ENCODE results near the gene COL19A1.

The COL19A1 gene

DNA sequence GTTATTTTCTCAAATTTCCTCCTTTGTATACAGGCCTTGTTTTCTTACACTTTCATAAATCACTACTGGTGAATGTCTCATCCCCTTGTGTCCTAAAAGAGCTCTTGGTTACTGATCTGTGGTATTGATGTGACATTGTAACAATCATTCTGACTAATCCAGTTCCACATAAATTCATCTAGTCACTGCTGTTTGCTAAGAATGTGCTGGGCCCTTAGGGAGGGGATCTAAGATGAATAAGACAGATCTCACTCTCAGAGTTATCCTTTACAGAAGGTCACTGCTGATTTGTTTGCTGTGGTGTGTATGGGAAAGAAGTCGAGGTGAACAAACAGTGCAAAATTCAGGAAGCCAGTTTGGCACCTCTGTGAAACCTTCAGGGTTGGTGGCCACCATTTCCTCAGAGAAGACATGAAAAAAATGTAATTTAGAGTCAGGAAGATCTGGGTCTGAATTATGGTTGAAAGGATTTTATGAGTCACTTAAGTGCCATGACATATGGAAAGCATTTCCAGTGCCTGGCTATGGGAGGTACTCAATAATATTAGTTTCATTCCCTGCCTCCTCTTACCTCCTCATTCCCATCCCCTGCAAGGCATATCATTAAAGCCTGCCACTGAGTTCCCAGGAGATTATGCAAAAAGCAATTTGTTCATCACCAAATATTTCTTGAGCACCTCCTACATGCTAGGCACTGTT is 314.7 kb downstream of the COL19A1 start:
- DNase-seq, result no peak

DNA sequence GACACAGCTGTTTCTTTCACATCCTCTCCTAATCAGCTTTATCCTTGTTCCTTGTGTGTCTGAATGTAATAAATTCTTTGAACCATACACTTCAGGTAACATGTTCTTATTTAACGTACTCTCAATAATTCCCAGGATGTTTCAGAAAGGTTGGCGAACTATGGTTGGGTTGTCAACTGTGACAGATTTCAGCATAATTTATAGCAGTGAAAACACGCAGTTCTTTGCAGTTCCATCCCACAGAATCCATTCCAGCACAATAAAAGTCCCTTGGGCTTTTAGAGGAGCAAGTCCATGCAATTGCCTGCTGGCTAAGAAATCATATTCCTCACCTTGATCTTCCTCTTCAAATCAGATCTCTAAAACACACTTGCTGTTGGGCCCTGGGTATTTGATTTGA is 317.2 kb downstream of the COL19A1 start:
- no peak for DNase-seq

DNA sequence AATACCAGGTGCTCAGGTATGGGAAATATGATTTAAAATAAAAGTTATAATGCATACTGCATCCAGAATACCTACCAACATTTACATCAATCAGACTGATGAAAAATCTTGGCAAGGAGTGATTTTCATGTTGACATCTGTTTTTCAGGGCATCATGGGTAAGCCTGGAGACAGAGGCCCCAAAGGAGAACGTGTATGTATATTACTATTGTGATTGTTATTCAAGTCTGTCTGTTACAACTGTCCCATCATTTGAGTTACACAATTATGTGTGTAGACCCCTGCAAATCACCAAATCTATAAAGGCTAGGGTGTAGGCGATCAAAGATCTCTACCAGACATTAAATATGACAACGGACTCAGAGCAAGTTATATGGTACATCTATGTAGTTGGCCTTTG is 318.4 kb downstream of the COL19A1 start:
- DNase-seq, result no peak

DNA sequence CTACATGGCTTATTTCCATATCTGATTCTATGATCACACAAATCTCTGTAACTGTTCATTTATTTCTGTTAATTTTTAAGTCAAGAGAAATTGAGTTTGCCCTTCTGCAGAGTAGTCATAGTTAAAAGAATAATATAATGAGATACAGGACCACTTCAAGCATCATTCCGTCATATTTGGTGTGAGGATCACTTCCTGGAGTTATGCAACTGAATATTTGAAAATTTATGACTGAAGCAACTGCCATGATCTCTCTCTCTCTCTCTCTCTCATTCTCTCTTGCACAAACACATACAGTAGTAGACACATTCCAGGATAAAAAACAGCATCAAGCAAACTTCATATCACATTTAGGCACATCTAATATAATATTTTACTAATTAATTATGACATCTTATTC is 320.1 kb downstream of the COL19A1 start:
- no peak for DNase-seq

DNA sequence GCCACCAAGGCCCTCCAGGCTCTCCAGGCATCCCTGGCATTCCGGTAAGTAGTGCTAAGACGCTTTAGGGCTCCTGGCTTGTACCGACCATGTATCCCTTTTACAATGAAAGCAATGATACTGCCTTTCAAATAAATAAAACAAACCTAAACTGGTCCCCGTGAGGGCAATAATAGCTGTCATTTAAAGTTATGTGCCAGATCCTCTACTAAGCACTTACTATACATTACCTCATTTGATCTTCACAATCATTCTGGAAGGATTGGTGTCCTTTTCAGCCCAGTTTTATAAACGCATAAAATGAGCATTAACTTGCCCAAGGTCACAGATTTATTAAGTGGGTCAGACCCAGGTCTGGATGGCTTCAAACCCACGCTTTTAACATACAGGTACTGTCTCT is 321.8 kb downstream of the COL19A1 start:
- no peak for DNase-seq

DNA sequence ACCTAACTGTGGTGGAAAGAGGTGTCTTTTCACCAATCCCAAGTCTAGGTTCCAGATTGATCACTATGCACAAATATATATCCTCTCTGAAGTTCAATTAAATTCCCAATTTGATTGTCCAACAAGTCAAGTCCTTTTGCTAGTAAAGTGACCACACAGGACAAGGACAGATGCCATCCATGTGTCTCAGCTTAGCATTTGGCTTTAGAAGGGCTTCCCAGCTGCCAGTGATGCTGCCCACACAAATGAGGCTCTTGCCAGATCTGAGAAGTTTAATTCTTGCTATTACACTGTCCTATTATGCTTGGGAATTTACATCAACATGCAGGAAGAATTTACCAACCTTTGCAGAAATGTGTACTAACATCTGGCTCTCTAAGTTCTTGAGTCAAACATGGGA is 328.1 kb downstream of the COL19A1 start:
- DNase-seq, result no peak

DNA sequence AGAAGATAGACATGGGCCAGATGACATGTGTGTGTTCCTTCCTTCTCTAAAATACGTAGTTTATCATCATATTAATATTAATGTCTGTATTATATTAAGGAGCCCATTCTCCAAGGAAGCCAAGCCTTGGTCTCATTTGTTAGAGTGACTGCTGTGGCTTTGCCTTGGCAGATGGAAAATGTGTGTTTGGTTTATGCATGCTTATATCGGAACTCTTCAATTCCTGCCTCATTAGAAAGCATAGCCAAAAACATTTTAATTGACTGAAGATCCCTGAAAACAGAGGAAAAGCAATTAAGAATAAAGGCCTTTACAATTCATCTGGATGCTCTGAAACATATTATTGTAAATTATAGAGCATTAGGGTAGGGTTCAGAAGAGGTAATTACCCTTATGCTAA is 330.2 kb downstream of the COL19A1 start:
- DNase-seq, result no peak

DNA sequence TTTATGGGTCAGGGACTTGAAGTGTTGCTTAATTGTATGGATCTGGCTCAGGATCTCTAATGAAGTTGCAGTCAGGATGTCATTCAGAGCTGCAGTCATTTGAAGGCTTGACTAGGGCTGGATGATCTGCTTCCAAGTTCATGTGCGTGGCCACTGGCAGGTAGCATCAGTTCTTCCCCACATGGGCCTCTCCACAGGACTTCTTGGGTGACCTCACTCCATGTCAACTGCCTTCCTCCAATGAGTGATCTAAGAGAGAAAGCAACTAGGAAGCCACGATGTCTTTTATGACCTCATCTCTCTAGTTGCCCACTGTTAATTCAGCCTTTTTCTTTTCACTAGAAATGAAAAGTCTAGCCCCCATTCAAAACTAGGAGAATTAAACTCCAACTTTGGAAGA is 332.4 kb downstream of the COL19A1 start:
- DNase-seq, result no peak

DNA sequence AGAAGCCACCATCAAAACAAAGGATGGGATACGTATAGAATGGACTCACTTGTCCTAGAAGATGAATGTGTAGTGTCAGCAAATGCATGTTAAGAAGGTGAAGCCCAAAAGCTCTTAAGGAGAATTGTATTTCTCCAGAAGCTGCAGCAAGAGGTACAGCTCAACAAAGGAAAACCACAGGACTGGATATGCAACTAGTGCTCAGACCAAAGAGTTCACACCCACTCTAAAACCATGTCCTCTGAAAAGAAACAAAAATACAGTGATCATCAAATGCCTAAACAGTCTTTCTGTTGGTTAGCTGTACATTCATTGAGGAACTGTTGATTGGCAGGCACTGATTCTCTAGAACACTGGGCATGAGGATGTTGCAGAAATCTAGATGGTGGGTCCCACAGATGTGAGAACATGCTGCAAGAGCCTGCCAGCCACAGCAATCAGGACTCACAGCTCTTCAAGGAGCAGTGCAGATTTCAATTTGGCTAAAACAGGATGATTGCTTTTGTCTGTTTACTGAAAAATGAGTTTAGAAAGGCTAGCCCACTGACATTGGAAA is 342.0 kb downstream of the COL19A1 start:
- no peak for DNase-seq

DNA sequence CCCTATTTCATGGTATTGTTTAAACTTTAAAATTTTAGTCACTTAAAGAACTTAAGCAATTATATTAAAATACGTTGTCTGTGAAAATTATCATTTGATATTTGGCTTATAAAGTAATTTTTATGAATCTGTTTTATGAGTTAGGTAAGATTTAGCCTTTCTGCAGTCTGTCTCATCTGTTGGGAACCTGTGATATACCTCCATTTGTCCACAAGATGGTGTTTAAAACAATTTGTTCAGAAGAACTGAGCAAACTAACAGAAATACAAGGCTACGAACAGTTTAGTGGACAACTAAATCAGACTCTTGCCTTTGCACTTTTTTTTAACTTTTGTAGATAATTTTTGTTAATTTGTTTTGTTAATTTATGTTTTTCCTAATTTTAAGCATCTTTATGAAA is 344.1 kb downstream of the COL19A1 start:
- DNase-seq, result no peak

DNA sequence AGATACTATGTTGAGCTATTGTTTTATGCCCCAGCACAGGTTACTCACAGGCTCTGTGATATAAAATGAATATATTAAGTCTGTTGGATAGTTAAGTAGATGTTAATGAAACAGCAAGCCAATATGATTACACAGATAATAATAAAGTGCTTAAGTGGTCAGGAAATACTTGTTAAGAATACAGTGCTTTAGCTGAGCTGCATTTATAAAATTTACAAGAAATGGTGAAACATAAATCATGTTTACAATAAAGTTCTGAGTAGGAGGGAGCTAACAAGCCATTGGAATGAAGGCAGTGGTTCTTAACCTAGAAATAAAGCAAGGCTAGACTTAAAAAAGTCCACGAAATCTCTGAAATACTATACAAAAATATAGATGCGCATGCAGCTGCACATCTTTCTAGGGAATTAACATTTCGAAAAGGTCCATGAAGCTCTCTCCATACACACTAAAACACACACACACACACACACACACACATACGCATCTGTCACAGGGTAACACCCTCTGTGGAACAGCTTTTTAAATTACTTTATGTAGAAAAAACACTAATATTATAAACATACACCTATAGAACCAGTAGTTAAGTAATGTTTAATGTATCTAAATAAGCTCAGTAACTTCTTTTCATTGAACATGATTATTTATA is 349.2 kb downstream of the COL19A1 start:
- no peak for DNase-seq

DNA sequence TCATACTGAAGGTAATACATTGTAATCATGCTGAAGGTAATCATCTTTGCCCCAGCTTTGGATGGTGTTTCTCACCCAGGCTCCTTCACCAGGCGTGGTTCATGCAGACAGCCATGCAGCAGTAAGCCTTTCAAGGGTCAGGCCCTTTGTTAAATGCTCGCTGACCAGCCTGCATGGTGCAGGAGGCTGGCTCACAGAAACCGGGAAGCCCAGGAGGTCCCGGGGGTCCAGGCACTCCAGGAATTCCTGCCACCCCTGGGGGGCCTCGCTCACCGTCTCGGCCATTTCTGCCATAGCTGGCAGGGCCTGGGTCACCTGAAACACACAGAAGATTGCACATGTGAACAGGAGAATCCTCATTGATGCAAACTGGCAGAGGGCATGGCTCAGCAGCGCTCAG is 350.4 kb downstream of the COL19A1 start:
- no peak for DNase-seq

DNA sequence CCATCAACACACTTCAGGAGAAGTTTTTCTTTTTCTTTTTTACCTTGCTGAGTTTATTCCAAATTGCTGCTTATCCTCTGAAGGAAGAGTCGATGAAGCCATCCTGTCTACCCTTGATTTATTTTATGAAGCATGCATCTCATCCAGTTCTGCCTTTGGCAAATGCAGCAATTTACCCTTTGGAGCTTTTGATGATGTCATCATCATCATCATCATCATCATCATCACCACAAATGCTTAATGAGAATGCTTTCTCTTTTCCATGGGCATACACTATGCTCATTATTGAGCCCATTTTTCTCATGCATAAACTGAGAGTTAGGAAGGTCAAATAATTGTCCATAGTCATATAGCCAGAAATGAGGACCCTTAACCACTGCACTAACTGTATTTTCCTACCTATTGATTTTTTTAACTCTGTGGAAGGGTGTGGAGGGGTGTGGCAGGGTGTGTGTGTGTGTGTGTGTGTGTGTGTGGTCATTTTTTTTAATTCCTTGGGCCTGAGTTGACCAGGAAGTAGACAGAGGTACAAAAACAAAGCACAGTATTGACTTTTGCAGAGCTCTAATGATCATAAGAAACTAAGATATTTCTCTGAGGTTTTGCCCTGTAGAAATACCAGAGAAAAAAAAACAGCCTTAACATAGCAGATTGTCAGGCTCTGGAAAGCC is 353.7 kb downstream of the COL19A1 start:
- no peak for DNase-seq

DNA sequence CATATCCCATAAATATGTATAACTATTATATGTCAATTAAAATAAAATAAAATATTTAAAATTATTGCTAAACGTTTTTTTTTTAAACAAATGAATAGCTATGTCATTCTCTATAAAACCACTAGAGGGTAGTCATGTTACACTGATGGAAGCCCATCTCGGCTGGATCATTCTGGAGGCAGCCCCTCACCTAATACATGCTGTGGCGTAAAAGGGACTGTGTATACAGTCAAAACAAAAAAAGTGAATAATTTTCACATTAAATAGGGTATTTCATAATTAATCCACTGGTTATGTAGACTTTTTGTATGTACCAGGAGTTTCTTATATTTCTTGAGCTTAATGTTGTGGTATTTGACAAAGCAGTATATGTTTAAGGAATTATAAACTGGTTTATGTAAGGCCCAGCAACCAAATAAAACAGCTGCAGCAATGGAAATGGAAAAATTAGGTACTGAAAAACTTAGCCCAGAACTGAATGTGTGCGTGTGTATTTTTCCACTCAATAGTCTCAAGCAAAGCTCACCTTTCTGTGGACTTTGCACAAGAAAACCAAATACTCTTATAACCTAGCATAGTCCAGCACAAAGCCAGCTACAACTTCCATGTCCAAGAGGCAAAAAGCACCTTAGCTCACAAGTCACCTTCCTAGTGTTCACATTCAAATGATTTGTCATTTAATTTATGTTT is 354.8 kb downstream of the COL19A1 start:
- peak; percentile 12 for DNase-seq

DNA sequence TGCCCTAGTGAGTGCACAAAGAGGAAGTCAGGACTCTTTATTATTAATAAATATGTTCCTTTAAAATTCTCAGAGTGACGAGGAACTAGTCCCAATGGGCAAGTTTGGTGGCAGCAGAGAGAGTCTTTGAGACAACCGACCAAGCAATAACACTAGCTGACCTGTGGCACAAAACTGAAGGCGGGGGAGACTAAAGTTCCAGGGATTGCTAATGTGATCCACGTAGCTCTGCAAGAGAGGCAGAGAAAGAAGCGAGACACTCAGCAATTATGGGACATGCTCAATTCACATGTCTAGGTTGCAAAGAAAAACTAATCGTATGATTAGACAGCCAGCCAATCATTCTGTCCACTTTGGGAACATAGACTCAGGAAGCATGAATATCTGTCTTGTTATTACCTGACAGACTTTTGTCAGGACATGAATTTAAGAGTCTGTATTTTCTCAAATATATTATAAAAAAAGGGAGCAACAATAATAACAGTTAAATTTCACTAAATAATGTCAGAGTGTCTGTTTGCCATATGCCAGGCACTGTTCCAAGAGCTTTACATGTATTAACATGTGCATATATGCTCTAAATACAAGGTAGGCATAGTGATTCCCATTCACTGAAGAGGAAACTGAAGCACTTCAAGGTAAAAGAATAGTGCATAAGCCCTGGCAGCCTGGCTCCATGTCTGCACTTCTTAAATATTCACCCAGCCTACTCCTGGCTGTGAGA is 355.5 kb downstream of the COL19A1 start:
- no peak for DNase-seq

DNA sequence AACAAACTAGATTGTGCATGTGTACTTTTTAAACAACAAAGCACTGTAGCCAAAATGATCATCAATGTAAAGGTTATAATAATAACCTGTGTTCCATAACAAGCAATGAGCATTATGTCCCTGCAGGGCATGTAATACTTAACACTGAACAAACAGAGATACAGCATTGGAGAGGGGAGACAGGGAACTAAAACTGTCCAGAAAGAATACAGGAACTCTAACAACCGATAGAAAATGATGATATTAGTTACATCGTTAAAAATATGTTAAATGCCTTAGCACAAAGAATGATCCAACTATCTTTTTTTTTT is 356.0 kb downstream of the COL19A1 start:
- DNase-seq, result no peak

DNA sequence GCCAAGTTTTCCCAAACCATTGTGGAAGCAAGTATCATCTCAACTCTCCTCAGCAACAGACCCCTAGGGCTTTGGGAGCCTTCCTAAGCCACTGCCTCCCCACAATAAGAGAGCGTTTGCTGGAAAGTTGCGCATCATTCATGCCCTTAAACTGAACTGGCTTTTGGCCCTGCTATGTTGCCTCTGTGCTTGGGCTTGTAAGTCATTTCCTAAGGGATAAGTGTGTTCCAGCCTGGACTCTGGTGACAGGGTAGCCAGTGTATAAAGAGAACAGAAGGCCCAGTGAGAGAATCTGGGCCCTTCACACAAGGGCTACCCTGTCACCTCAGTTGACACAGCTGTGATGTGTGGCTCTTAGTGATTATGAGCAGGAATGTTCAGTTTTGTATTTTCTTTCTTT is 358.7 kb downstream of the COL19A1 start:
- no peak for DNase-seq

DNA sequence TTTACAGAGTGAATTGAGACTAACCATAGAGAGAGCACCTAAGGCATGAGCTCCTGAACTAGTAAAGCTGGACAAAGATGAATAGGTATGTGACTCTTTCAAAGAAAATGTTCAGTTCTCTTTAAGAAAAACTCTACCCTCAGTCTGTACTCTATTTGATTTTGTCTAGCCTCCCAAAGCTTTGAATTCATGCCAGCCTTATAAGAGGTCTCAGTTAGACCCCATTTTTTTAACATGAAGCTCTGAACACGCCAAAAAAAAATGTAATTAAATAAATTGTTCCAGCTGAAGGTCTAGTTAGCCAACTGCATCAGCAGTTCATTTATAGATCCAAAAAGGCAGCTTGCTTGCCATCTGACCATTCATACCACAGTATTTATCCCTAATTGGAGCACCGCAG is 365.0 kb downstream of the COL19A1 start:
- DNase-seq, result no peak

DNA sequence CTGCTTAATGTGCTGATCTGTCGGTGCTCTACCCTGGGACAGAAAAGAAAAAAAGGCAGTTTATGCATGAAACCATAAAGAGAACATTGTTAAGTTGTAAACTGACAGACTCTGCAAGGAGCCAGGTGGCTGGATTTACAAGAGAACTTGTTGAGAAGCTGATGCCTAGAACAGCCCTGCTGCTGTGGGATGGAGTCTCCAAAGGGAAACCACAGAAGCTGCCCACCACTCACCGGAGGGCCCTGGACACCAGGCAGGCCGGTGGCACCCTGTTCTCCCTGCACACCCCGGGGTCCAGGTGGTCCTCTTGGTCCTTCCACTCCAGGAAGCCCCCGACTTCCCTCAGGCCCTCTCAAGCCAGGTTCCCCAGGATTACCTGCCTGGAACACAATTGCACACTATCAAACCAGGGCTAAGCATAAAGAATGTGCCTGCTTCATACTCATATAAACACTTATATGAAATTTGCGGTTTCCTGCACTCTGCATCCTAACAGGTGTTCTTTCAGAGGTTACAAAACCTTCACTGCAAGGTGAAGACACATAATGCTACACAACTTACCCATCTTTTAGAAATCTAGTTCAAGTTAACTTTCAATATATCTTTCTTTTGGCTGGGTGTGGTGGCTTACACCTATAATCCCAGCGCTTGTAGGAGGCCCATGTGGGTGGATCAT is 368.3 kb downstream of the COL19A1 start:
- DNase-seq, result no peak

DNA sequence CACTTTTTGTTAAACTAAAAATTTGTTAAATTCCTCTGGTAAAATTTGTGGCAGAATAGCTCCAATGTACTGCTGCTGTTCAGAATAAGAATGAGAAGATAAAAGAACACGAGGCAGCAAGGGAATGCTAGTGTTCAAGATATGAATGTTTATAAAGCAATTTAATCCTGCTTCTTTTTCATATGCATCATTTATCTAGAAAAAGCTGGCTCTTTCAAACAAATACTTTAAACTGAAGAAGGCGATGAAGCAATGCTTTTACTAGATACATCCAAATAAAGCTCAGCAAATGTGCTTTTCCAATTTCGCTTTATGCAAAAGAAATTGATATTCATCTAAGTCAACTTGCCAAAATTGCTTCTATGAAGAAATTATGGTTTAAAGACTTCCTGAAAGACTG is 370.0 kb downstream of the COL19A1 start:
- no peak for DNase-seq

DNA sequence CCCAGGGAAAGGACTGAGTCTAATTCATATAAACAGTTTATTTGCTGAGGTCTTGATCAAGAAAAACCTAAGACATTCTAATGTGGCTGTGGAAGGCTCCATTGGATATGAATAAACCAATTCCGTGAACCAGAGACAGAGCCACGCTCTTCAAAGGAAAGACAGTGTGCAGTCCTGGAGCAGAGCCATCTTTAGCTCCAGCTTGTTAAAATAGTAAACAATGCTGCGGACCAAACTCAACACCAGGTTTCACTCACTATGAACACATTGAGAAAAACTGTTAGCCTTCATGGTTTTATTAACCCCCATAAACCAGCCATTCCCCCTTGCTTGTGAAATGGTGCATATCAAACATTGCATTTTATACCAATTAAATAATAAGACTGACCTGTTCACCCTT is 374.7 kb downstream of the COL19A1 start:
- DNase-seq, result no peak

DNA sequence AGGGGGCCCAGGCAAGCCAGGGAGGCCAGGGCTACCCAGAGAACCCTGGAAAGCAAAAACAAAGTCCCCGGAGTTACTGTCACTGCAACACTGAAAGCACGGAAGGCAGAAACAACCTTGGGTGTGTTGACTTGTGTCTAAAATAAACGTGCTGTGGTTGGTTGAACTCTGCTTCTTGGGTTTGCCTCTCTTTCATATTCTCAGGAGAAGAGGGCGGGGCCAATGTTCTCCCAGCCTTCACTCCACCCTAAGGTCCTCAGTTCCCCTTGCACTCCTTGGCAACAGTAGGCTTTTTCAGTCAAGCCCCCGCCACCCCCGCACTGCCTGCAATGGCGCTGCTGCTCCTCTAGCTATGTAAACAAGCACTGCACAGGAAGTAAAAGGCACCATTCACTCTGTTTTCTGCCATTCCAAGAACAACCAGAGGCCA is 375.6 kb downstream of the COL19A1 start:
- DNase-seq, result no peak
